Measurements from ENCODE around the gene FOLR3. TPM values are rescaled to one million over a fixed set of nuclear protein-coding genes. Genes with fewer than 3 reads are reported as not detected.

Gene FOLR3
- total RNA-seq, 1 donor from 2014 or later: not detected

DNA sequence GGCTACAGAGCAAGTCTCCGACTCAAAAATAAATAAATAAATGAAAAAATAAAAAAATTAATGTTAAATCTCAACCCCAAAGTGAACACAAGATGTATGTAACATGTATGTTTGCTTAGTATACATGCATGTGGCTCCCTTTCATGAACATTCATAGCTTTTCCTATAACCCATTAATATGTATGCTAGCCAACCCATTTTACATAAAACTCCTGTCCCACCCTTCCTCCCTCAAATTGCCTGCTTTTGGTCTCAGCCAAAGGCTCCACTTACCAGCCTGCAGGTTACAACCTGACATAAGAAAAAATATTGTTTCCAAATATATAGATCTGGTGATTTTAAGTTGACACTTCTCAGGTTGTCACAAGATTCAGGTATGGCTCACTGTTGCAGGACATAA is 52.7 kb downstream of the FOLR3 start:
- TF ChIP-seq, protein P1, sequence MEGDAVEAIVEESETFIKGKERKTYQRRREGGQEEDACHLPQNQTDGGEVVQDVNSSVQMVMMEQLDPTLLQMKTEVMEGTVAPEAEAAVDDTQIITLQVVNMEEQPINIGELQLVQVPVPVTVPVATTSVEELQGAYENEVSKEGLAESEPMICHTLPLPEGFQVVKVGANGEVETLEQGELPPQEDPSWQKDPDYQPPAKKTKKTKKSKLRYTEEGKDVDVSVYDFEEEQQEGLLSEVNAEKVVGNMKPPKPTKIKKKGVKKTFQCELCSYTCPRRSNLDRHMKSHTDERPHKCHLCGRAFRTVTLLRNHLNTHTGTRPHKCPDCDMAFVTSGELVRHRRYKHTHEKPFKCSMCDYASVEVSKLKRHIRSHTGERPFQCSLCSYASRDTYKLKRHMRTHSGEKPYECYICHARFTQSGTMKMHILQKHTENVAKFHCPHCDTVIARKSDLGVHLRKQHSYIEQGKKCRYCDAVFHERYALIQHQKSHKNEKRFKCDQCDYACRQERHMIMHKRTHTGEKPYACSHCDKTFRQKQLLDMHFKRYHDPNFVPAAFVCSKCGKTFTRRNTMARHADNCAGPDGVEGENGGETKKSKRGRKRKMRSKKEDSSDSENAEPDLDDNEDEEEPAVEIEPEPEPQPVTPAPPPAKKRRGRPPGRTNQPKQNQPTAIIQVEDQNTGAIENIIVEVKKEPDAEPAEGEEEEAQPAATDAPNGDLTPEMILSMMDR (IDR thresholded peaks at IDR 0.05; ENCODE audit: unreplicated experiment): no peak
- Mint-ChIP-seq H3K4me3 (no peak overlapping the region), H3K27ac (no peak overlapping the region), H3K27me3 (ENCODE audit: low read depth) (no peaks in the 10 kb centered on the region), H3K4me1 (peaks cover 26% of the 10 kb centered on the region), H3K9me3 (no peaks in the 10 kb centered on the region), H3K36me3 (no peaks in the 10 kb centered on the region)
- DNase-seq (ENCODE audit: low spot score in 2 of 2, unreplicated experiment in 2 of 2): no peak

Other genes starting within 250 kb of the FOLR3 start
- gene XNDC1N, start 207.1 kb upstream of the FOLR3 start, total RNA-seq: 14.3 to 16.8 TPM (median 14.6 TPM) in 3 replicates
- gene RNF121, start 206.7 kb upstream of the FOLR3 start, total RNA-seq: 48.3 to 55.4 TPM (median 52.2 TPM) in 3 replicates
- gene IL18BP, start 136.8 kb upstream of the FOLR3 start, total RNA-seq: 18.4 to 20.9 TPM (median 18.6 TPM) in 3 replicates
- gene NUMA1, start 55.2 kb upstream of the FOLR3 start, total RNA-seq: 317 to 334 TPM (median 327 TPM) in 3 replicates
- 3.0 to 5.2 TPM (median 4.3 TPM) in 3 replicates for gene LRRC51, start 54.9 kb upstream of the FOLR3 start, total RNA-seq
- gene LAMTOR1, start 32.4 kb upstream of the FOLR3 start, total RNA-seq: 69.1 to 76.5 TPM (median 74.2 TPM) in 3 replicates
- not detected in 3 replicates for gene TOMT, start 29.8 kb upstream of the FOLR3 start, total RNA-seq
- gene ANAPC15, start 23.0 kb upstream of the FOLR3 start, total RNA-seq: 39.3 to 39.5 TPM (median 39.4 TPM) in 3 replicates
- 0.44 to 1.0 TPM (median 0.47 TPM) in 3 replicates for gene FOLR1, start 56.4 kb downstream of the FOLR3 start, total RNA-seq
- gene FOLR2, start 81.1 kb downstream of the FOLR3 start, total RNA-seq: not detected in 3 replicates
- 279 to 299 TPM (median 289 TPM) in 3 replicates for gene INPPL1, start 89.0 kb downstream of the FOLR3 start, total RNA-seq
- not detected in 3 replicates for gene PHOX2A, start 108.5 kb downstream of the FOLR3 start, total RNA-seq

Measured in mesothelial cell of epicardium (in vitro differentiated cells).